DMS 273 treated with DMSO at 0.1 percent for 48 hours (cell line): Measurements from ENCODE around the gene GJC1.
A peak's percentile ranks its signal among the peaks of the same experiment; 100 is the strongest.

ENCODE experiments used
- DNase-seq: peaks from one replicate; lab custom pipeline; 2025; lab: John Stamatoyannopoulos, UW

Gene GJC1

DNA sequence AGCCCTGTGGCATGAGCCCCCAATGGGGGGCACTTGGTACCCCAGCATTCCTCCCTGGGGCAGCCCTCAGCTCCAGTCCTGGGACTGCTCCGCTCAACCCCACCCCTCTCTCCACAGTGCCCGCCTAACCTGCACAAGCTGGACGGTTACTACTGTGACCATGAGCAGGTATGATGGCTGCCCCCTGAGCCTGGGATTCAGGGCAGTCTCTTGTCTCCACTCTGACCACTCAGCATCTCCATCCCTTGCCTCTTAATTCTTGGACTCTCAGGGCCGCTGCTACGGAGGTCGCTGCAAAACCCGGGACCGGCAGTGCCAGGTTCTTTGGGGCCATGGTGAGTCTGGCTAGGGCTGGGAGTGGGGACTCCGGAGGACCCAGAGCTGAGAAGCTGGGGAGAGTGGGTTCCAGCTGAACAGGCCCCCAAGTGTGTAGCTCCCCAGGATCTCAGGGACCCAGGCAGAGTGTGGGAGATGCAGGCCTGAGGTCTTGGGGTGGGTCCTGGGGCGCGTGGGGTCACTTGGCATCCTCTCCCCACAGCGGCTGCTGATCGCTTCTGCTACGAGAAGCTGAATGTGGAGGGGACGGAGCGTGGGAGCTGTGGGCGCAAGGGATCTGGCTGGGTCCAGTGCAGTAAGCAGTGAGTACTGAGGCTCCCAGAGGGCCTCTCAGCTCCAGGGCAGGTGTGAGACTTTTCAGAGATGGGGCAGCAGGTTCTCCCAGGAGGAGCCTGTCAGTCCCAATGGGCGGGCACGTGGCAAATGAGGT, 53.3 kb downstream of the GJC1 start:
- DNase-seq: no peak

- DNase-seq: no peak
Measured at GRCh38 chr17:44775838-44776621, 54.1 kb downstream of the GJC1 start.

DNA sequence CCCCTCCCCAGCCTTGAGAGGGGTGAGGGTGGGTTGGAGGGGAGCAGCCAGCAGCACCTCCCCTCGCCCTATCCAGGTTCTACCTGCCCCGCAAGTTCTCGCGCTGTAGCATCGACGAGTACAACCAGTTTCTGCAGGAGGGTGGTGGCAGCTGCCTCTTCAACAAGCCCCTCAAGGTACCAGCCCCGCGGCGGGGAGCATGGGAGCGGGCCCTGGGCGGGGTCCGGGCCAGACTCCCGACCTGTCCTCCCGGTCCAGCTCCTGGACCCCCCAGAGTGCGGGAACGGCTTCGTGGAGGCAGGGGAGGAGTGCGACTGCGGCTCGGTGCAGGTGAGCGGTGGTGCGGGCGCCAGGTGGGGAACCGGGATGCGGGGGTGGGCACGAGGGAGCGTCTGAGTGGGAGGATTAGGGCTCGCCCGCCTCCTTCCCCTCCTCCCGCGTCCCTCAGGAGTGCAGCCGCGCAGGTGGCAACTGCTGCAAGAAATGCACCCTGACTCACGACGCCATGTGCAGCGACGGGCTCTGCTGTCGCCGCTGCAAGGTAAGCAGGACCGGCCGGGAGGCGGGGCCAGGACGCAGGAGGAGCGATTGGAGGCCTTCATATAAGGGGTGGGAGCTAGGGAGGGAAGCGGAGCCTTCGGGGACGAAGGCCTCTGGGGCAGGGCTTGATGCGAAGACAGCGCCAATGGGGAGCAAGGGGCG, 54.8 kb downstream of the GJC1 start:
- DNase-seq: peak; percentile 90

GRCh38 chr17:44774271-44775135, 55.6 kb downstream of the GJC1 start:
- peak; percentile 41 for DNase-seq

DNA sequence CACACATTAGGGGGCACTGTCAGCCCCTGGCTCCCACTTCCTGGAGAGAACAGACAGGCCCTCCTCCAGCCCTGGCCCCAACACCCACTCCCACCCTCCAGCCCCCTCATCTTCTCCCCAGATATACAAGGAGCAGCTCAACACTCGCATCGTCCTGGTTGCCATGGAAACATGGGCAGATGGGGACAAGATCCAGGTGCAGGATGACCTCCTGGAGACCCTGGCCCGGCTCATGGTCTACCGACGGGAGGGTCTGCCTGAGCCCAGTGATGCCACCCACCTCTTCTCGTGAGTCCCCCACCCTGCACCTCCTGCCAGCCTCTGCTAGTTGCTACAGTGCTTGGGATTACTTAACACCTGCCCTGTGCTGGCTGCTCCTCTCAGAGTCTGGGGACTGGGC, 56.9 kb downstream of the GJC1 start:
- no peak for DNase-seq

- DNase-seq: no peak
Measured at GRCh38 chr17:44772308-44773045, 57.6 kb downstream of the GJC1 start.

DNA sequence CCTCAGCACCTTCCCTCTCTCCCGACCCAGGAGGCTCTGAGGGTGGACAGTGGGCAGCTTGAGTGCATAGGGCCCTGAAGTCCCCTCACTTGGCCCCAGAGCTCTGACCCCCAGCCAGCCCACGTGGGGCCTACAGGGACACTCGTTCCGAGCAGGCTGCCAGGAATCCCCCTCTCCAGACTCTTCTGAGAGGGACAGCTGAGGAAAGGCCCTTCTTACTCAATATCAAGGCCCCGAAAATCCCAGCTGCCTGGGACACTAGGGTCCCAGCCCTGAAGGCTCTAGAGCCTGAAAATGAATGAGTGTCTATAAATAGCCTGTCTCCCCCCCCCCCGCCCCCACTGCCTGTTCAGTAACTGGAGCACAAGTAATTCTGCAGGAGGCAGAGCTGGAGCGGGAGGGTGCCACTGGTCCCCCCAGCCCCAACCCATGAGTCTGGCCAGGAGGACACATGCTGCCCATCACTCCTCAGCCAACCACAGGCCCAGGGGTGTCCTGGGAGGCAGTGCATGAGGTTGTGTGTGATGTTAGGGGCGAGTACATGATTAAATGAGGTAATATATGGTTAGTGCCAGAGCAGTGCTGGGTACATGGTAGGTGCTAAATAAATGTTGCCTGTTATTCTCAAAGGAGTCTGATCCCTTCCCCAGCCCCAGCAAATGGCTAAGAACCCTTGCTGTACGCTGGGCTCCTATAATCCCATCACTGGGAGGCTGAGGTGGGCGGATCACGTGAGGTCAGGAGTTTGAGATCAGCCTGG, 59.7 kb downstream of the GJC1 start:
- no peak for DNase-seq

DNA sequence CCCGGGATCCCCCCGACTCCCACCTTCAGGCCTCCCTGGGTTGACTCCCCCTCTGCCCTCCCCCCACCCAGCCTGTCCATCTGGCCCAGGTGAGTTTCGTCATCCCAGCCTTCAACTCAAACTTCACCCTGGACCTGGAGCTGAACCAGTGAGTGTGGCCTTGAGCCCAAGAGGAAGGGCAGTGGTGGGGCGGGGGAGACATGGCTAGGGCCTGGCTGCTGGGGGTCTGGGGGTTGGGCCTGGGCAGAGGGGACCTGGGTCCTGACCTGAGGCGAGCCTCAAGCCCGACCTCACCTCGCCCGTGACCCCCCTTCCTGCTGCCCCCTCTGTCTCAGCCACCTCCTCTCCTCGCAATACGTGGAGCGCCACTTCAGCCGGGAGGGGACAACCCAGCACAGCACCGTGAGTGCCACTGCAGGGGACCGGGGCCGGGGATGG, 60.4 kb downstream of the GJC1 start:
- DNase-seq: no peak

DNA sequence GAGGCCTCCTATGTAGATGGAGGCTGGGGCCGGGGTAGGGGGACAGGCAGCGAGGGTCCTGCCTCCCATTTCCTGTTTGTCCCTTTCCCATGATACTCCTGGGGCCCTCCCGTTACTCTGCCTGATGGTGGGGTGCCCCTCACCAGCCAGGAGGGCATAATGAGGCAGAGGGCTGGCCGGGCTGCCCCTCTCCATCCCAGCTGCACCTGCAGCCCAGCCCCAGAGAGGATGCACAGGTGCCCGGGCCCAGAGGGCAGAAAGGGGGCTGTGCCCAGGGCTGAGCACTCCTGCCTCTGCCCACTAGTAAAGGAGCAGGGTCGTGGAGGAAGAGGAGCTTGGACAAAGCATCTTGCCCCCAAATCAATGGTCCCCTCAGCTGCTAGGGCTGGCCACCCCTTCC, 60.9 kb downstream of the GJC1 start:
- DNase-seq: no peak

DNA sequence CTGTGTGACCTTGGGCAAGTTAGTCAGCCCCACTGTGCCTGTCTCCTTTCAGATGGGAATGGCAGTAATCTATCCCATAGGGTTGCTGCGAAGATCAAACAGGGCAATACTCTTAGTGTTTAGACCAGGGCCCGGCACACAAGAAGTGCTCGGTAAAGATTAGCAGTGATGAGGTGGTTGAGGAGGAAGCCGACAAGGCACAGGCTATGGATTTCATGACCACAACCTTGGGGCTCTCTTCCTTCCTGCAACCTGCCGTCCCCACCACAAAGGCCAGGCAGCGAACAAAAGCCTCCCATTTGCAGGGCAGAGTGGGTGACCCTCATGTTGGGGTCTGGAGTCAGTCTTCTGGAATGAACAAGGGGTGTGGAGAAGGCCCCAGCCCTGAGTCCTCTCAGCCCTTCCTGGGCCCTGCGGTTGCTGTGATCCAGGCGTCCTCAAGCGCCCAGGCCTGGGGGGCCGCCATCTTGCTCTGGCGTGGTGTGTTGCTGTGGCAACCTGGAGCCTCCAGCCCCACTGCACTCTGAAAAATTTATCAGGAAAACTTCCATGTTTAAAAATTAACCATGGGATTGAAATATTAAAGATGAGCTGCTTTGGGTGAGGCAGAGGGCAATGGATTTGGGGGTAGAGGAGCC, 61.5 kb downstream of the GJC1 start:
- DNase-seq: no peak

- DNase-seq: no peak
Measured at GRCh38 chr17:44767493-44767892, 62.6 kb downstream of the GJC1 start.

DNA sequence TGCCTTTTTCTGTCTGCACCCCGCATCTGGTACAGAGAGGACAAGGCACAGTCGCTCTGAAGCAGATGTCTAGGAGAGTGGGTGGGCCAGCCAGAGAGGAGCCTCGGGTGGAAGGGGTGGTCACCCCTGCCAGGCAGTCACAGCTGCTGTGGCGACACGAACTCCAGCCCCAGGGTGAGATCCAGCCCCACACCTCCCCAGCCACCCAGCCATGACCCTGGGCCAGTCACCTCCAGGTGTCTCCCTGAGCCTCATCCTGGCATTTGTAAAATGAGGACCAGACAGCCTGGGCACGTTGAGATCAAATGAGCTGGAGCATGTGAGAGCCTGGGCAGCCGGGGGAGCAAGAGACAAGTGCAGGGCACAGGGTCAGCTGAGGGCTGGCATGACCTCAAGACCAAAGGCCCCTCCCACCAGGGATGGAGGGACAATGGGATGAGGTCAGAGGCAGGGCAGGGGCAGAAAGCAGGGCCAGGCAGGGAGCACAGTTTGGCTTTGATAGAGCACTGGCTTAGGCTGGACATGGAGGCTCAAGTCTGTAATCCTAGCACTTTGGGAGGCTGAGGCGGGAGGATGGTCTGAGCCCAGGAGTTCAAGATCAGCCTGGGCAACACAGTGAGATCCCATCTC, 63.6 kb downstream of the GJC1 start:
- DNase-seq: no peak

GRCh38 chr17:44765965-44766364, 64.1 kb downstream of the GJC1 start:
- DNase-seq: no peak

DNA sequence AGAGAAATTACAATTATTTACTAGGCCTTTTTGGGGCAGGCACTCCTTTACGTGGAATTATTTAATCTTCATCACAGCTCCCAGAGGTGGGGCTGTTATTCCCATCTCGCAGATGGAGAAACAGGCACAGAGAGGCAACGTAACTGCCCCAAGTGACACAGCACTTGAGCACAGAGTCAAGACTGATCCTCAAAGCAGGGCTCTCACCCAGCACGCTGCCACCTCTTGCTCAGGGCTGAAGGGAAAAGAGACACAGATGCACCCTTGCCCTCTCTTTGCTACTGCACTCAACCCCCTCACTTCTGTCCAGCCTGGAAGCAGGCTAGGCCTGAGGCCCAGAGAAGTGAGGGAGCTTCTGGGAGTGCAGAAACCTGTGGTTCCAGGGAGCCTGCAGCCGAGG, 66.9 kb downstream of the GJC1 start:
- DNase-seq: no peak

- DNase-seq: no peak
Measured at GRCh38 chr17:44761932-44762810, 67.9 kb downstream of the GJC1 start.

- peak; percentile 77 for DNase-seq
Measured at GRCh38 chr17:44760474-44761308, 69.4 kb downstream of the GJC1 start.

- DNase-seq: no peak
Measured at GRCh38 chr17:44759916-44760243, 70.2 kb downstream of the GJC1 start.
